Activated gamma-delta T cell treated with anti-CD3 and anti-CD28 coated beads, Interleukin-2, amount 50 U/mL, for 16 hours (primary cell): ENCODE measurements around the gene CA9.
"Not testable (repeated sequence)": the region's sequence is repeated elsewhere in the genome, so short reads cannot be mapped to it uniquely, and the experiment has no call there.

ENCODE experiments used
- DNase-seq: peaks from one replicate; pipeline ENCODE4 v3.0.0-alpha.2; 2020; ENCODE audit warnings: low read depth

CA9 gene

GRCh38 chr9:35673132-35674024, at the start of gene CA9:
Gene CA9 (plus strand): TSS chr9:35673928. CDS start chr9:35673960, 32 bp downstream.
- no peak for DNase-seq

DNA sequence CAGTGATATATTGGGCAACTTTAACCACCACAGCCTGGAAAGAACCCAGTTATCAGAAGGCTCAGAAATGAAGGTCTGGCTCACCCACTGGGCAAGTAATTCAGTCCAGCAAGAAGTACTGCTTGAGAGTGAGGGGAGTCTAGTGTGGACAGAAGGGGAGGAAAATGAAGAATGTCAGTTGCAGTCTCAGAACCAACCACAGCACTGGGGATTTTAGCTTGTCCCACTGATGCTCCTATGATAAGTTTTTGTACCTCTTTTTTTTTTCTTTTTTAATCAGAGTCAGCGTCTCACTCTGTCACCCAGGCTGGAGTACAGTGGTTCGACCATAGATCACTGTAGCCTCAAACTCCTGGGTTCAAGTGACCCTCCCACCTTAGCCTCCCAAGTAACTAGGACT, 46.2 kb upstream of the CA9 start:
- no peak for DNase-seq

DNA sequence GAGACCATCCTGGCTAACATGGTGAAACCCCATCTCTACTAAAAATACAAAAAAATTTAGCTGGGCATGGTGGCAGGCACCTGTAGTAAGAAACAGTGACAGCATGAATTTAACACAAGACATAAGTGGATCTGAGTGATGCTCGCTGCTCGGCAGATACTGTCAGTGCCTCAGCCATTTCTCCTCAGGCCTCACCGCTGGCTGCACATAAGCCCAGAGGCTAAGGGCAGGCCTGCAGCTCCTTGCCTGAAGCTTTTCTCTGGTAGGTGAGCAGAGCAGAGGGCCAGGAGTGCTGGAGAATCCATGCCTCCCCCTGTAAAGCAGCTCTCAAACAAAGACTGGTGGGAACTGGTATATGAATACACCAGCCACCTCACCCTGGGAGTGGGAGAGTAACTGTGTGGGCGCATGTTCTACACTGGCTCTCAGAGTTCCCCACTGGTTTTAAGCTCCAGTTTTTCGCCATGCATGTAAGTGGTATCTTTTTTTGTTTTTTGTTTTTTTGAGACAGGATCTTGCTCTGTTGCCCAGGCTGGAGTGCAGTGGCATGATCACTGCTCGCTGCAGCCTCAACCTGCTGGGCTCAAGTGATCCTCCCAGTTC, 45.2 kb upstream of the CA9 start:
- DNase-seq, result no peak

GRCh38 chr9:35629597-35629996, 44.1 kb upstream of the CA9 start:
- no peak for DNase-seq

DNA sequence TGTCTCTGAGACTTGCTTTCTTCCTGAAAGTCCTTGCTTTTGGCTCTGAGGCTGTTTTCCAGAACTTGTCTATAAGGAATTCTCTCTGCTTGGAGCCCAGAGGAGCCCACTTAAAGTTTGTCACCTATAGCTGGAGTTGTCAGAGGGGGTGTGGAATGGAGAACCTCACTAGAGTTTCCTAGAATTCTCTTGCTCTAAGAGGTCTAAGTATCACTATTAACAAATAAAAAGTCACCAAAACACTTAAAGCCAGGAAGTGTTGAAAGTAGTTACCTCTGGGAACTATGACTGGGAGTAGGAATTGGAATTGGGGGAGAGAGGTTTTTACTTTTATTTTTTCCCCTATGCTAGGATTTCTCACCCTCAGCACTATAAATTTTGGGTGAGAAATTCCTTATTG, 38.0 kb upstream of the CA9 start:
- DNase-seq, result no peak

DNA sequence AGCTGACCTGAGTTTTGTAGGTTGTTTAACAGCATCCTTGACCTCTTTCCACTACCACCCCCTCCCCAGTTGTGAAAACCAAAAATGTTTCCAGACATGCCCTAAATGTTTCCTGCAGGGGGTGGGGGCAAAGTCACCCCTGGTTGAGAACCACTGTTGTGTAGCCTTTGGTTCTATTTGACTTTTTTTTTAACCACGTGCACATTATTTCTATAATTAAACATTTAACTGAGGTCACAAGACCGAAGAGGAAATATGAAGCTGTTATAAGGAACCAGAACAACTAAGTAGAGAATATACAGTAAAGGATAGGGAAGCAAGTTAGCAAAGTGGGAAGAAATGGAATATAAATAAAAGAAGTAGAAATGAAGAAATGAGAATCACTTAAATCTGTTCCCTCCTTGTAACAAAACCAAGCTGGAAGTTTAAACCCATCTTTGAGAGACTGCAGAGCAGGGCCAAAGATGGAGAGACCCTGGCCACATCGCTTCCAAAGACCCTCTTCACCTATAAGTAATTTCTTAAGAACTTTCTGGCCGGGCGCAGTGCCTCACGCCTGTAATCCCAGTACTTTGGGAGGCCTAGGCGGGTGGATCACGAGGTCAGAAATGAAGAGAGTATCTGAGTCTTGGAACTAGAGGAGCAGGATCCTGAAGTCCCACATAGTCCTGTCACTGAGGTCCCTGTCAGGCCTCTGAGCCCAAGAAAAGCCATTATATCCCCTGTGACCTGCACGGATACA, 37.4 kb upstream of the CA9 start:
- no peak for DNase-seq

- DNase-seq, result not testable (repeated sequence)
Measured at GRCh38 chr9:35636877-35637246, 36.9 kb upstream of the CA9 start.

DNA sequence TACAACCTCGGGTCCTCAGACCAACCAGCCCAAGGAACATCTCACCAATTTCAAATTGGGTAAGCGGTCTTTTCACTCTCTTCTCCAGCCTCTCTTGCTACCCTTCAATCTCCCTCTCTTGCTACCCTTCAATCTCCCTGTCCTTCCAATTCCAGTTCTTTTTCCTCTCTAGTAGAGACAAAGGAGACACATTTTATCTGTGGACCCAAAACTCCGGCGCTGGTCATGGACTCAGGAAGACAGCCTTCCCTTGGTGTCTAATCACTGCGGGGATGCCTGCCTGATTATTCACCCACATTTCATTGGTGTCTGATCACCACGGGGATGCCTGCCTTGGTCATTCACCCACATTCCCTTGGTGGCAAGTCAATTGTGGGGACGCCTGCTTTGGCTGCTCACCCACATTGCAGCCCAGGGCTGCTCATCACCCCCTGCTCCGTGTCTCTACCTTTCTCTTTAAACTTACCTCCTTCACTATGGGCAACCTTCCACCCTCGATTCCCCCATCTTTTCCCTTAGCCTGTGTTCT, 36.2 kb upstream of the CA9 start:
- DNase-seq, result not testable (repeated sequence)

DNA sequence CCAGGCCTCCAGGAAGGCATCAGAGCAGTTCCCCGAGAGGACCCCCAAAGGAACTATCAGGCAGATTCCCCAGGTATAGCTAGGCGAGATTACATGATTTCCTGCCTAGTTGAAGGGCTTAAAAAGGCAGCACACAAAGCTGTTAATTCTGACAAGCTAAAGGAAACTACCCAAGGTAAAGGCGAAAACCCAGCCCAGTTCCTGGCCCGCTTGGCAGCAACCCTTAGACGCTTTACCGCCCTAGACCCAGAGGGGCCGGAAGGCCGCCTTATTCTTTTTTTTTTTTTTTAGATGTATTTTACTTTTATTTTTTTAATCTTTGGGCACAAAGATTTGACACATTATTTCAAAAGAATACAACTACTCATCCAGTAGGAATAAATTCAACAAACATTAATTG, 35.0 kb upstream of the CA9 start:
- DNase-seq, result not testable (repeated sequence)

DNA sequence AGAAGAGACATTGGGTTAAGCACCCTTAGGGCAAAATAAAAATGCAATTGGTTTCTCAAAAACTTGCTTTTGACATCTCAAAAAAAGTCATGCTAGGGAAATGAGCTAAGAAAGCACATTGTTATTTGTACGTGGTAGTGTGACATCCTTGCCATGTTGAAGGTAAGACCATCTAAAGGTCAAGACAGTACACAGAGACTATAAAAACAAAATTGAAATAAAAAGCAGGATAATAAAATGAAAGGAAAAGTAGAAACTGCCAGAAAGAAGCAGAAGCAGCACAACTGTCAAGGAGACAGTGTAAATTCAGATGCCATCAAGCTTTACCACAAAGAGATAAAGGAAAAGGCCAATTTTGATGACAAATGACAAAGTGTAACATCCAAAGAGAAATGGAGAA, 34.5 kb upstream of the CA9 start:
- not testable (repeated sequence) for DNase-seq

DNA sequence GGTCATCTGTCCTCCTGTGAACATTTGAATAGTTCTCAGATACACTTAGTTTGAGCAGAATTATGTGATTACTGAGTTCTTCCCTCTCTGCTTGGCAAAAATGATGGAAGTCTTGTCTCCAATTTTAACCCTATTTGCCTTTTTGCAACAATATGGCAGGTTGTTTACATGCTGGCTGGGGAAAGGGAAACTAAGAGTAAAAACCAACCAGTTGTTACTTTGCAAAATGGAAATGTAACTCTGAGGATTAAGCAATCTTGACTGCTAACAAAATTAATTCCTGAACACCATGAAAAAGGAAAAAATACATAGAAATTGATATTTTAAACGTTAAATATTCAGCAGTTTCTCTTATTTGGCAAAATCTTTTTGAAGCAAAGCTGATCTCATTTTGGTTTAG, 34.1 kb upstream of the CA9 start:
- no peak for DNase-seq

GRCh38 chr9:35640431-35640830, 33.3 kb upstream of the CA9 start:
- not testable (repeated sequence) for DNase-seq

DNA sequence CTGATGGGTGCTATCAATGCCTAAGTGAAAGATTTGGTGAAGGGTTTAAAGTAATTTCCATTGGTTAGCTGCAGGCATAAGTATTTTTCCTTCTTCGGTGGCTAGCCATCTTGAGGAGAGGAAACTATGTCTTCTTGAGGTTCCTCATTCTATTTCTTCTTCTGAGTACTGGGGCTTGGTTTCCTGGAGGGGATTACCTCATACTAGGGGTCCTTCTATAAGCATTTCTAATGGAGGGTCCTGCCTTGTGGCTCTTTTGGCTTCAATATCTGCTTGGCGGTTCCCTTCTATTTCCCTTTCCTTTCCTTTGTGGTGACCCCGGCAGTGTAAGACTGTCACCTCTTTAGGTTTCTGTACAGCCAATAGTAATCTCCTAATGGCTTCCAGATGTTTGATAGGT, 32.2 kb upstream of the CA9 start:
- DNase-seq, result not testable (repeated sequence)

GRCh38 chr9:35643046-35643445, 30.7 kb upstream of the CA9 start:
- DNase-seq, result no peak

DNA sequence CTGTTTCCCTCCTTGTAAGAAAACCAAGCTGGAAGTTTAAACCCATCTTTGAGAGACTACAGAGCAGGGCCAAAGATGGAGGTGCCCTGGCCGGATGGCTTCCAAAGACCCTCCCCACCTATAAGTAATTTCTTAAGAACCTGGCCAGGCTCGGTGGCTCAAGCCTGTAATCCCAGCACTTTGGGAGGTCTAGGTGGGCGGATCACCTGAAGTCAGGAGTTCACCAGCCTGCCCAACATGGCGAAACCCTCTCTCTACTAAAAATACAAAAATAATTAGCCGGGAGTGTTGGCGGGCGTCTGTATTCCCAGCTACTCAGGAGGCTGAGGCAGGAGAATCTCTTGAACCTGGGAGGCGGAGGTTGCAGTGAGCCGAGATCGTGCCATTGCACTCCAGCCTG, 28.0 kb upstream of the CA9 start:
- DNase-seq, result not testable (repeated sequence)

GRCh38 chr9:35646153-35646532, 27.6 kb upstream of the CA9 start:
- DNase-seq, result no peak

DNA sequence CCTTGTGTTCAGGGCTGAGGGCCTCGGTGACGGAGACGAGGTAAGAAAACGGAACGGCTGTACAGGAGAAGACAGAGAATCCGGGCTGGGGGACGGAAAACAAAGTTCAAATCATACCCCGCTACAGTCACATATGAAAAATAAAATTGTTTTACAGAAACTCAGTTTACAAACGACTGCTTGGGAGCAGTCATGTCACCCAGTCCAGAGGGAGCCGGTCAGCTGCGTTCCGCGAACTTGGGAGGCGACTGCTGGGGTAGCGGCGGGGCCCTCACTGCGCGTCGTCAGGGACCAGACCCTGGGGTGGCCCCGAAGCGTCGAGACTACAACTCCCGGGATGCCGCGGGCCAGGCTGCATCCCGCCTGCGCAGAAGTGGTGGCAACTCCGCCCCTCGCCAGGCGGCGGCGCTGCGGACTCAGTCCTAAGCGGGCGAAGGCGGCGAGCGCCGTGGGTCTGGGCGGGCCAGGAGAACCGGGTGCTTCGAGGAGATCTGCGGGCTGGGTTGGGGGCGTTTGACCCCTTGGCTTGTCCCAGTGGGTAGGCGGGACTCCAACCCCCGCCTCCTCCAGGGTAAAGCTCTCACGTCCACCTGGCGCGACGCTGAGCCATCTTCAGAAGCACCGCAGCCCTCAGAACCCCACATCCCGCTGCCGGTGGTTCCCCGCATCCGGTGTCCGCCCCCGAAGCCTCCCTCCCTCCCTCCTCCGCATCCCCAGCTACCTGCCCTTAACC, 27.0 kb upstream of the CA9 start:
- DNase-seq, result peak; percentile 82

- no peak for DNase-seq
Measured at GRCh38 chr9:35649431-35650340, 24.0 kb upstream of the CA9 start.

GRCh38 chr9:35650341-35651158, 23.2 kb upstream of the CA9 start, which contains the start of gene SIT1:
Gene SIT1 (minus strand): TSS chr9:35650931. CDS start chr9:35650853, 78 bp downstream.
- DNase-seq, result no peak
